Measurements from ENCODE around the gene PIWIL1. TPM values are rescaled to one million over a fixed set of nuclear protein-coding genes. Genes with fewer than 3 reads are reported as not detected.

Gene PIWIL1
- total and polyA plus RNA-seq, 2 experiments from 2014 or later = not detected

DNA sequence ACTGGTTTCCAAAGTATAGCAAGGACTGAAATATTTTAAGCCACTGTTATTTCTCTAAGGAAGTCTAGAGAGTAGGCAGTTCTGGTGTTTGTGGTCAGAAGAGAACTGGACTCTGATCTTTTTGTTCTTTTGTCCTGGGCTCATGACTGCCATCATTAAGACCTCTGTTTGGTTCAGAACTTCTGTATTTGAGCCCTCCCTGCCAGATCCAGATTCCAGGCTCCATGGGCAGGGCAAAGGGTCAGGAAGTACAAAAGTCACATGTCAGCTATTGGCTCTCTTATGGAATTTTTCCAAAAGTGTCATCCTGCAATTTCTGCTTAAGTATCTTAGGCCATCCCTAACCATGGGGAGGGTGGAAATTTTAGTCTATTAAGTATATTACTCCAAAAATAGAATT is 6.8 kb downstream of the PIWIL1 start (continued):
- TF ChIP-seq, protein P1, sequence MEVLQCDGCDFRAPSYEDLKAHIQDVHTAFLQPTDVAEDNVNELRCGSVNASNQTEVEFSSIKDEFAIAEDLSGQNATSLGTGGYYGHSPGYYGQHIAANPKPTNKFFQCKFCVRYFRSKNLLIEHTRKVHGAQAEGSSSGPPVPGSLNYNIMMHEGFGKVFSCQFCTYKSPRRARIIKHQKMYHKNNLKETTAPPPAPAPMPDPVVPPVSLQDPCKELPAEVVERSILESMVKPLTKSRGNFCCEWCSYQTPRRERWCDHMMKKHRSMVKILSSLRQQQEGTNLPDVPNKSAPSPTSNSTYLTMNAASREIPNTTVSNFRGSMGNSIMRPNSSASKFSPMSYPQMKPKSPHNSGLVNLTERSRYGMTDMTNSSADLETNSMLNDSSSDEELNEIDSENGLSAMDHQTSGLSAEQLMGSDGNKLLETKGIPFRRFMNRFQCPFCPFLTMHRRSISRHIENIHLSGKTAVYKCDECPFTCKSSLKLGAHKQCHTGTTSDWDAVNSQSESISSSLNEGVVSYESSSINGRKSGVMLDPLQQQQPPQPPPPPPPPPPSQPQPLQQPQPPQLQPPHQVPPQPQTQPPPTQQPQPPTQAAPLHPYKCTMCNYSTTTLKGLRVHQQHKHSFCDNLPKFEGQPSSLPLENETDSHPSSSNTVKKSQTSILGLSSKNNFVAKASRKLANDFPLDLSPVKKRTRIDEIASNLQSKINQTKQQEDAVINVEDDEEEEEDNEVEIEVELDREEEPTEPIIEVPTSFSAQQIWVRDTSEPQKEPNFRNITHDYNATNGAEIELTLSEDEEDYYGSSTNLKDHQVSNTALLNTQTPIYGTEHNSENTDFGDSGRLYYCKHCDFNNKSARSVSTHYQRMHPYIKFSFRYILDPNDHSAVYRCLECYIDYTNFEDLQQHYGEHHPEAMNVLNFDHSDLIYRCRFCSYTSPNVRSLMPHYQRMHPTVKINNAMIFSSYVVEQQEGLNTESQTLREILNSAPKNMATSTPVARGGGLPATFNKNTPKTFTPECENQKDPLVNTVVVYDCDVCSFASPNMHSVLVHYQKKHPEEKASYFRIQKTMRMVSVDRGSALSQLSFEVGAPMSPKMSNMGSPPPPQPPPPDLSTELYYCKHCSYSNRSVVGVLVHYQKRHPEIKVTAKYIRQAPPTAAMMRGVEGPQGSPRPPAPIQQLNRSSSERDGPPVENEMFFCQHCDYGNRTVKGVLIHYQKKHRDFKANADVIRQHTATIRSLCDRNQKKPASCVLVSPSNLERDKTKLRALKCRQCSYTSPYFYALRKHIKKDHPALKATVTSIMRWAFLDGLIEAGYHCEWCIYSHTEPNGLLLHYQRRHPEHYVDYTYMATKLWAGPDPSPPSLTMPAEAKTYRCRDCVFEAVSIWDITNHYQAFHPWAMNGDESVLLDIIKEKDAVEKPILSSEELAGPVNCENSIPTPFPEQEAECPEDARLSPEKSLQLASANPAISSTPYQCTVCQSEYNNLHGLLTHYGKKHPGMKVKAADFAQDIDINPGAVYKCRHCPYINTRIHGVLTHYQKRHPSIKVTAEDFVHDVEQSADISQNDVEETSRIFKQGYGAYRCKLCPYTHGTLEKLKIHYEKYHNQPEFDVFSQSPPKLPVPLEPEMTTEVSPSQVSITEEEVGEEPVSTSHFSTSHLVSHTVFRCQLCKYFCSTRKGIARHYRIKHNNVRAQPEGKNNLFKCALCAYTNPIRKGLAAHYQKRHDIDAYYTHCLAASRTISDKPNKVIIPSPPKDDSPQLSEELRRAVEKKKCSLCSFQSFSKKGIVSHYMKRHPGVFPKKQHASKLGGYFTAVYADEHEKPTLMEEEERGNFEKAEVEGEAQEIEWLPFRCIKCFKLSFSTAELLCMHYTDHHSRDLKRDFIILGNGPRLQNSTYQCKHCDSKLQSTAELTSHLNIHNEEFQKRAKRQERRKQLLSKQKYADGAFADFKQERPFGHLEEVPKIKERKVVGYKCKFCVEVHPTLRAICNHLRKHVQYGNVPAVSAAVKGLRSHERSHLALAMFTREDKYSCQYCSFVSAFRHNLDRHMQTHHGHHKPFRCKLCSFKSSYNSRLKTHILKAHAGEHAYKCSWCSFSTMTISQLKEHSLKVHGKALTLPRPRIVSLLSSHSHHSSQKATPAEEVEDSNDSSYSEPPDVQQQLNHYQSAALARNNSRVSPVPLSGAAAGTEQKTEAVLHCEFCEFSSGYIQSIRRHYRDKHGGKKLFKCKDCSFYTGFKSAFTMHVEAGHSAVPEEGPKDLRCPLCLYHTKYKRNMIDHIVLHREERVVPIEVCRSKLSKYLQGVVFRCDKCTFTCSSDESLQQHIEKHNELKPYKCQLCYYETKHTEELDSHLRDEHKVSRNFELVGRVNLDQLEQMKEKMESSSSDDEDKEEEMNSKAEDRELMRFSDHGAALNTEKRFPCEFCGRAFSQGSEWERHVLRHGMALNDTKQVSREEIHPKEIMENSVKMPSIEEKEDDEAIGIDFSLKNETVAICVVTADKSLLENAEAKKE (CRISPR knock-in tag; IDR thresholded peaks at IDR 0.05) = no peak
- TF ChIP-seq POLR2AphosphoS5 (IDR thresholded peaks at IDR 0.05; ENCODE audit: low read depth) = no peak
- TF ChIP-seq STAT1 (IDR thresholded peaks at IDR 0.05; ENCODE audit: unreplicated experiment) = no peak
- TF ChIP-seq, protein P2, sequence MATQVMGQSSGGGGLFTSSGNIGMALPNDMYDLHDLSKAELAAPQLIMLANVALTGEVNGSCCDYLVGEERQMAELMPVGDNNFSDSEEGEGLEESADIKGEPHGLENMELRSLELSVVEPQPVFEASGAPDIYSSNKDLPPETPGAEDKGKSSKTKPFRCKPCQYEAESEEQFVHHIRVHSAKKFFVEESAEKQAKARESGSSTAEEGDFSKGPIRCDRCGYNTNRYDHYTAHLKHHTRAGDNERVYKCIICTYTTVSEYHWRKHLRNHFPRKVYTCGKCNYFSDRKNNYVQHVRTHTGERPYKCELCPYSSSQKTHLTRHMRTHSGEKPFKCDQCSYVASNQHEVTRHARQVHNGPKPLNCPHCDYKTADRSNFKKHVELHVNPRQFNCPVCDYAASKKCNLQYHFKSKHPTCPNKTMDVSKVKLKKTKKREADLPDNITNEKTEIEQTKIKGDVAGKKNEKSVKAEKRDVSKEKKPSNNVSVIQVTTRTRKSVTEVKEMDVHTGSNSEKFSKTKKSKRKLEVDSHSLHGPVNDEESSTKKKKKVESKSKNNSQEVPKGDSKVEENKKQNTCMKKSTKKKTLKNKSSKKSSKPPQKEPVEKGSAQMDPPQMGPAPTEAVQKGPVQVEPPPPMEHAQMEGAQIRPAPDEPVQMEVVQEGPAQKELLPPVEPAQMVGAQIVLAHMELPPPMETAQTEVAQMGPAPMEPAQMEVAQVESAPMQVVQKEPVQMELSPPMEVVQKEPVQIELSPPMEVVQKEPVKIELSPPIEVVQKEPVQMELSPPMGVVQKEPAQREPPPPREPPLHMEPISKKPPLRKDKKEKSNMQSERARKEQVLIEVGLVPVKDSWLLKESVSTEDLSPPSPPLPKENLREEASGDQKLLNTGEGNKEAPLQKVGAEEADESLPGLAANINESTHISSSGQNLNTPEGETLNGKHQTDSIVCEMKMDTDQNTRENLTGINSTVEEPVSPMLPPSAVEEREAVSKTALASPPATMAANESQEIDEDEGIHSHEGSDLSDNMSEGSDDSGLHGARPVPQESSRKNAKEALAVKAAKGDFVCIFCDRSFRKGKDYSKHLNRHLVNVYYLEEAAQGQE (IDR thresholded peaks at IDR 0.05; ENCODE audit: unreplicated experiment) = no peak
- TF ChIP-seq ZNF114 (CRISPR knock-in tag; IDR thresholded peaks at IDR 0.05) = no peak

DNA sequence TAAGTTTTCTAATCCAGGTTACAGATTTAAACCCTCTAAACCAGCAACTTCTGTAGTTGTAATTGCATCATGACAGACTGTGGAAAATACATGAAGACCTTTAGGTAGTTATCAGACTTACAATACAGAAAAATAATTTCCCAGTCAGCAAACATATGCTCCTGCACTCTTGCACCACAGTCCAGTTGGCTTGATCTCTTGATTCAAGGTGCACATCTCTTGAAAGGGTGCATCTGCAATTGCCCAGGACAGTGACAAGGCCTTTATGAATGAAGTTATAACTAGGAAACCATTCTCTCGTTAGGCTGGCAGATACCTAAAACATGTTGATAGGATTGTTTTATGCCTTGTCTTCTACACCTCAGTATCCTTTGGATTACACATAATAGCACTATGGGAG is 7.6 kb downstream of the PIWIL1 start:
- no peak overlapping the region for H2AFZ ChIP-seq
- H3K36me3 Mint-ChIP-seq (ENCODE audit: low read depth) = peaks cover 20% of the 10 kb centered on the region
- H4K20me1 ChIP-seq (replicated peaks; ENCODE audit: insufficient read depth) = no peaks in the 10 kb centered on the region

More for the DNA sequence above, 7.6 kb downstream of the PIWIL1 start:
- no peaks in the 10 kb centered on the region for H3K27me3 ChIP-seq (ENCODE audit: insufficient read depth)
- H3K9me2 ChIP-seq (ENCODE audit: insufficient read depth) = no peaks in the 10 kb centered on the region
- no peaks in the 10 kb centered on the region for H3K4me1 ChIP-seq (ENCODE audit: insufficient read depth)
- H3K4me2 ChIP-seq = no peak overlapping the region
- H3K79me2 ChIP-seq (replicated peaks; ENCODE audit: insufficient read depth) = no peaks in the 10 kb centered on the region
- Mint-ChIP-seq H3K27ac (no peak overlapping the region), H3K4me3 (no peak overlapping the region), H3K4me1 (no peaks in the 10 kb centered on the region), H3K9me3 (peaks cover 93% of the 10 kb centered on the region), H3K27me3 (ENCODE audit: insufficient read depth, low read depth, poor library complexity) (no peaks in the 10 kb centered on the region)
- H3K36me3 ChIP-seq (ENCODE audit: insufficient read depth) = no peaks in the 10 kb centered on the region
- DNase-seq (ENCODE audit: low spot score) = no peak
- H3F3A ChIP-seq (replicated peaks; ENCODE audit: low read depth) = no peaks in the 10 kb centered on the region
- no peak overlapping the region for H3K4me3 ChIP-seq
- no peak overlapping the region for H3K27ac ChIP-seq (ENCODE audit: low read depth)
- ATAC-seq = no peak
- TF ChIP-seq, protein P3, sequence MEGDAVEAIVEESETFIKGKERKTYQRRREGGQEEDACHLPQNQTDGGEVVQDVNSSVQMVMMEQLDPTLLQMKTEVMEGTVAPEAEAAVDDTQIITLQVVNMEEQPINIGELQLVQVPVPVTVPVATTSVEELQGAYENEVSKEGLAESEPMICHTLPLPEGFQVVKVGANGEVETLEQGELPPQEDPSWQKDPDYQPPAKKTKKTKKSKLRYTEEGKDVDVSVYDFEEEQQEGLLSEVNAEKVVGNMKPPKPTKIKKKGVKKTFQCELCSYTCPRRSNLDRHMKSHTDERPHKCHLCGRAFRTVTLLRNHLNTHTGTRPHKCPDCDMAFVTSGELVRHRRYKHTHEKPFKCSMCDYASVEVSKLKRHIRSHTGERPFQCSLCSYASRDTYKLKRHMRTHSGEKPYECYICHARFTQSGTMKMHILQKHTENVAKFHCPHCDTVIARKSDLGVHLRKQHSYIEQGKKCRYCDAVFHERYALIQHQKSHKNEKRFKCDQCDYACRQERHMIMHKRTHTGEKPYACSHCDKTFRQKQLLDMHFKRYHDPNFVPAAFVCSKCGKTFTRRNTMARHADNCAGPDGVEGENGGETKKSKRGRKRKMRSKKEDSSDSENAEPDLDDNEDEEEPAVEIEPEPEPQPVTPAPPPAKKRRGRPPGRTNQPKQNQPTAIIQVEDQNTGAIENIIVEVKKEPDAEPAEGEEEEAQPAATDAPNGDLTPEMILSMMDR (conservative IDR thresholded peaks at IDR 0.05; ENCODE audit: low read depth in 2 of 2) = no peak
- TF ChIP-seq JUNB (IDR thresholded peaks at IDR 0.05; ENCODE audit: unreplicated experiment) (no peak), STAT1 (IDR thresholded peaks at IDR 0.05; ENCODE audit: unreplicated experiment) (no peak)
- TF ChIP-seq, protein P2 (IDR thresholded peaks at IDR 0.05; ENCODE audit: unreplicated experiment) = no peak
